ENCODE measurements around the gene PREX1. TPM values are rescaled to one million over a fixed set of nuclear protein-coding genes. Genes with fewer than 3 reads are reported as not detected.

Gene PREX1
- total RNA-seq, 1 donor from 2014 or later = 235 TPM

GRCh38 chr20:48684501-48685041, 143.2 kb downstream of the PREX1 start:
- peaks cover 21% of the 10 kb centered on the region for H3K27me3 Mint-ChIP-seq (ENCODE audit: unreplicated experiment)
- peaks cover 17% of the 10 kb centered on the region for H3K9me3 Mint-ChIP-seq (ENCODE audit: unreplicated experiment)
- H3K4me1 Mint-ChIP-seq (ENCODE audit: low read depth, unreplicated experiment) = peaks cover 50% of the 10 kb centered on the region
- peaks cover 12% of the 10 kb centered on the region for H3K36me3 Mint-ChIP-seq (ENCODE audit: unreplicated experiment)
- no peak for TF ChIP-seq CTCF (IDR thresholded peaks at IDR 0.05; ENCODE audit: partially characterized antibody, unreplicated experiment)
- DNase-seq = no peak
- H3K27ac Mint-ChIP-seq (ENCODE audit: unreplicated experiment) = no peak overlapping the region
- peak overlapping the region; percentile 43 for H3K4me3 Mint-ChIP-seq (ENCODE audit: unreplicated experiment)

GRCh38 chr20:48683467-48684175, 144.2 kb downstream of the PREX1 start:
- peak overlapping the region; percentile 69 for H3K4me3 Mint-ChIP-seq (ENCODE audit: unreplicated experiment)
- H3K36me3 Mint-ChIP-seq (ENCODE audit: unreplicated experiment) = peaks cover 11% of the 10 kb centered on the region
- H3K4me1 Mint-ChIP-seq (ENCODE audit: low read depth, unreplicated experiment) = peaks cover 47% of the 10 kb centered on the region
- H3K27ac Mint-ChIP-seq (ENCODE audit: unreplicated experiment) = no peak overlapping the region
- TF ChIP-seq CTCF (IDR thresholded peaks at IDR 0.05; ENCODE audit: partially characterized antibody, unreplicated experiment) = no peak
- DNase-seq = no peak
- peaks cover 25% of the 10 kb centered on the region for H3K27me3 Mint-ChIP-seq (ENCODE audit: unreplicated experiment)
- H3K9me3 Mint-ChIP-seq (ENCODE audit: unreplicated experiment) = peaks cover 17% of the 10 kb centered on the region

GRCh38 chr20:48682529-48683363, 145.1 kb downstream of the PREX1 start:
- no peak for TF ChIP-seq CTCF (IDR thresholded peaks at IDR 0.05; ENCODE audit: partially characterized antibody, unreplicated experiment)
- H3K9me3 Mint-ChIP-seq (ENCODE audit: unreplicated experiment) = peaks cover 18% of the 10 kb centered on the region
- H3K4me3 Mint-ChIP-seq (ENCODE audit: unreplicated experiment) = peak overlapping the region; percentile 69
- H3K27me3 Mint-ChIP-seq (ENCODE audit: unreplicated experiment) = peaks cover 23% of the 10 kb centered on the region
- peak; percentile 76 for DNase-seq
- H3K4me1 Mint-ChIP-seq (ENCODE audit: low read depth, unreplicated experiment) = peaks cover 45% of the 10 kb centered on the region
- no peak overlapping the region for H3K27ac Mint-ChIP-seq (ENCODE audit: unreplicated experiment)
- peaks cover 5% of the 10 kb centered on the region for H3K36me3 Mint-ChIP-seq (ENCODE audit: unreplicated experiment)

- TF ChIP-seq CTCF (IDR thresholded peaks at IDR 0.05; ENCODE audit: partially characterized antibody, unreplicated experiment) = no peak
- H3K36me3 Mint-ChIP-seq (ENCODE audit: unreplicated experiment) = peaks cover 5% of the 10 kb centered on the region
- peaks cover 43% of the 10 kb centered on the region for H3K4me1 Mint-ChIP-seq (ENCODE audit: low read depth, unreplicated experiment)
- no peak for DNase-seq
- peaks cover 18% of the 10 kb centered on the region for H3K27me3 Mint-ChIP-seq (ENCODE audit: unreplicated experiment)
- H3K4me3 Mint-ChIP-seq (ENCODE audit: unreplicated experiment) = no peak overlapping the region
- peaks cover 18% of the 10 kb centered on the region for H3K9me3 Mint-ChIP-seq (ENCODE audit: unreplicated experiment)
- H3K27ac Mint-ChIP-seq (ENCODE audit: unreplicated experiment) = no peak overlapping the region
Measured at GRCh38 chr20:48681873-48682426, 145.8 kb downstream of the PREX1 start.
